ENCODE measurements around the gene GMDS. TPM values are rescaled to one million over a fixed set of nuclear protein-coding genes. Genes with fewer than 3 reads are reported as not detected.

Gene GMDS
- total and polyA plus RNA-seq, 2 donors (not counting 1 experiment from before 2014, with no cell fraction given) = 11.5 to 16.4 TPM

GRCh38 chr6:1834207-1834606 lies 411.2 kb downstream of the GMDS start:
- H2AFZ ChIP-seq (ENCODE audit: insufficient read depth, low read depth, low read length, poor library complexity, severe bottlenecking) = no peak overlapping the region
- intact Hi-C loops (cut with micrococcal nuclease) = no loop called here
- no peak for TF ChIP-seq EZH2 (IDR thresholded peaks at IDR 0.05; ENCODE audit: borderline replicate concordance, insufficient read depth, low read depth, low read length, poor library complexity, severe bottlenecking)
- TF ChIP-seq, protein P1, sequence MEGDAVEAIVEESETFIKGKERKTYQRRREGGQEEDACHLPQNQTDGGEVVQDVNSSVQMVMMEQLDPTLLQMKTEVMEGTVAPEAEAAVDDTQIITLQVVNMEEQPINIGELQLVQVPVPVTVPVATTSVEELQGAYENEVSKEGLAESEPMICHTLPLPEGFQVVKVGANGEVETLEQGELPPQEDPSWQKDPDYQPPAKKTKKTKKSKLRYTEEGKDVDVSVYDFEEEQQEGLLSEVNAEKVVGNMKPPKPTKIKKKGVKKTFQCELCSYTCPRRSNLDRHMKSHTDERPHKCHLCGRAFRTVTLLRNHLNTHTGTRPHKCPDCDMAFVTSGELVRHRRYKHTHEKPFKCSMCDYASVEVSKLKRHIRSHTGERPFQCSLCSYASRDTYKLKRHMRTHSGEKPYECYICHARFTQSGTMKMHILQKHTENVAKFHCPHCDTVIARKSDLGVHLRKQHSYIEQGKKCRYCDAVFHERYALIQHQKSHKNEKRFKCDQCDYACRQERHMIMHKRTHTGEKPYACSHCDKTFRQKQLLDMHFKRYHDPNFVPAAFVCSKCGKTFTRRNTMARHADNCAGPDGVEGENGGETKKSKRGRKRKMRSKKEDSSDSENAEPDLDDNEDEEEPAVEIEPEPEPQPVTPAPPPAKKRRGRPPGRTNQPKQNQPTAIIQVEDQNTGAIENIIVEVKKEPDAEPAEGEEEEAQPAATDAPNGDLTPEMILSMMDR (IDR thresholded peaks at IDR 0.05) = no peak
- no peaks in the 10 kb centered on the region for H3K27me3 ChIP-seq (replicated peaks in 1 of 4; ENCODE audit: control extremely low read depth in 1 of 4, control insufficient read depth in 3 of 4, insufficient read depth in 4 of 4, low read length in 3 of 4)
- H4K20me1 ChIP-seq (ENCODE audit: control insufficient read depth, insufficient read depth, low read length, poor library complexity, severe bottlenecking) = no peaks in the 10 kb centered on the region
- H3K9me3 ChIP-seq (ENCODE audit: control extremely low read depth in 1 of 3, control insufficient read depth in 2 of 3, insufficient read depth in 1 of 3, low read length in 2 of 3) = peaks cover 1 to 6% (median 5%) of the 10 kb centered on the region in 3 donors
- ChIA-PET CTCF (no interaction called here), POLR2A (no interaction called here)
- H3K79me2 ChIP-seq (ENCODE audit: control insufficient read depth, insufficient read depth, low read length) = no peaks in the 10 kb centered on the region
- no peak overlapping the region for H3K27ac Mint-ChIP-seq
- no peak overlapping the region for H3K4me2 ChIP-seq (replicated peaks; ENCODE audit: low read depth, low read length, poor library complexity, severe bottlenecking)
- H3K36me3 ChIP-seq (replicated peaks in 1 of 2; ENCODE audit: control extremely low read depth in 1 of 2, control insufficient read depth in 1 of 2, extremely low read depth in 1 of 2, insufficient read depth in 2 of 2, low read length in 1 of 2) = no peaks in the 10 kb centered on the region
- H3K4me3 Mint-ChIP-seq = no peak overlapping the region
- ATAC-seq (ENCODE audit: low read depth) = no peak
- H3K27ac ChIP-seq (ENCODE audit: low read length in 2 of 2) = no peak overlapping the region
- no peaks in the 10 kb centered on the region for H3K4me1 ChIP-seq (ENCODE audit: control insufficient read depth in 2 of 2, insufficient read depth in 2 of 2, low read length in 2 of 2)
- no peak overlapping the region for H3K9ac ChIP-seq (ENCODE audit: low read length)
- H3K27me3 Mint-ChIP-seq = no peaks in the 10 kb centered on the region
- DNase-seq = no peak
- H3K4me1 Mint-ChIP-seq = no peaks in the 10 kb centered on the region
- H3K4me3 ChIP-seq (ENCODE audit: control extremely low read depth in 1 of 5, extremely low read depth in 1 of 5, insufficient read depth in 1 of 5, low read depth in 2 of 5, low read length in 4 of 5) = no peak overlapping the region
- no CpG with 5 or more reads among the region's 2 CpGs for WGBS (ENCODE audit: insufficient coverage)
- H3K9me3 Mint-ChIP-seq (ENCODE audit: insufficient read depth) = peaks cover 5% of the 10 kb centered on the region

GRCh38 chr6:1832844-1833787 lies 412.3 kb downstream of the GMDS start:
- Mint-ChIP-seq H3K27ac (no peak overlapping the region), H3K9me3 (ENCODE audit: insufficient read depth) (peaks cover 14% of the 10 kb centered on the region), H3K4me3 (no peak overlapping the region), H3K27me3 (no peaks in the 10 kb centered on the region), H3K4me1 (no peaks in the 10 kb centered on the region)
- intact Hi-C loops (cut with micrococcal nuclease) = no loop called here
- WGBS (ENCODE audit: insufficient coverage) = 30% methylated on average over 5 of the region's 16 CpGs
- Histone ChIP-seq H3K4me2 (replicated peaks; ENCODE audit: low read depth, low read length, poor library complexity, severe bottlenecking) (no peak overlapping the region), H3K27ac (ENCODE audit: low read length in 2 of 2) (no peak overlapping the region), H4K20me1 (ENCODE audit: control insufficient read depth, insufficient read depth, low read length, poor library complexity, severe bottlenecking) (no peaks in the 10 kb centered on the region), H3K36me3 (replicated peaks in 1 of 2; ENCODE audit: control extremely low read depth in 1 of 2, control insufficient read depth in 1 of 2, extremely low read depth in 1 of 2, insufficient read depth in 2 of 2, low read length in 1 of 2) (no peaks in the 10 kb centered on the region), H3K9me3 (ENCODE audit: control extremely low read depth in 1 of 3, control insufficient read depth in 2 of 3, insufficient read depth in 1 of 3, low read length in 2 of 3) (peaks cover 2 to 16% (median 5%) of the 10 kb centered on the region in 3 donors), H3K4me3 (ENCODE audit: control extremely low read depth in 1 of 5, extremely low read depth in 1 of 5, insufficient read depth in 1 of 5, low read depth in 2 of 5, low read length in 4 of 5) (no peak overlapping the region), H3K9ac (ENCODE audit: low read length) (no peak overlapping the region), H3K27me3 (replicated peaks in 1 of 4; ENCODE audit: control extremely low read depth in 1 of 4, control insufficient read depth in 3 of 4, insufficient read depth in 4 of 4, low read length in 3 of 4) (no peaks in the 10 kb centered on the region), H3K79me2 (ENCODE audit: control insufficient read depth, insufficient read depth, low read length) (no peaks in the 10 kb centered on the region), H2AFZ (ENCODE audit: insufficient read depth, low read depth, low read length, poor library complexity, severe bottlenecking) (no peak overlapping the region), H3K4me1 (ENCODE audit: control insufficient read depth in 2 of 2, insufficient read depth in 2 of 2, low read length in 2 of 2) (no peaks in the 10 kb centered on the region)
- DNase-seq (no peak), ATAC-seq (ENCODE audit: low read depth) (no peak)
- ChIA-PET POLR2A (no interaction called here), CTCF (interaction anchor here (0.7 kb wide), 1 partner anchor 50 kb away, joined by 4 read pairs; no protein-coding TSS in a partner anchor)
- no peak for TF ChIP-seq EZH2 (IDR thresholded peaks at IDR 0.05; ENCODE audit: borderline replicate concordance, insufficient read depth, low read depth, low read length, poor library complexity, severe bottlenecking)
- TF ChIP-seq, protein P1 (IDR thresholded peaks at IDR 0.05) = no peak
